Prostate gland (tissue), 2 donors: ENCODE data around the gene FNBP1L.

Experiments
- CTCF ChIP-seq, 4 experiments: fragments of 200-600 bp in 2 of 4; fragments of 450-650 bp in 2 of 4; sonication (generic) in 2 of 4; IDR thresholded peaks; 1 replicate in 3 of 4; 2 replicates in 1 of 4; pipeline ENCODE4 v1.5.1; 2016 to 2019; ENCODE audit warnings: antibody characterized with exemption in 4 of 4, mild to moderate bottlenecking in 2 of 4, moderate library complexity in 2 of 4
- POLR2A ChIP-seq: fragments of 450-650 bp; IDR thresholded peaks from one replicate; pipeline ENCODE4 v1.6.1; 2016; ENCODE audit warnings: antibody characterized with exemption, mild to moderate bottlenecking
- POLR2AphosphoS5 ChIP-seq: sonication (generic); formaldehyde crosslinking; IDR thresholded peaks from one replicate; pipeline ENCODE4 v1.6.1; 2017; ENCODE audit warnings: antibody characterized with exemption

DNA sequence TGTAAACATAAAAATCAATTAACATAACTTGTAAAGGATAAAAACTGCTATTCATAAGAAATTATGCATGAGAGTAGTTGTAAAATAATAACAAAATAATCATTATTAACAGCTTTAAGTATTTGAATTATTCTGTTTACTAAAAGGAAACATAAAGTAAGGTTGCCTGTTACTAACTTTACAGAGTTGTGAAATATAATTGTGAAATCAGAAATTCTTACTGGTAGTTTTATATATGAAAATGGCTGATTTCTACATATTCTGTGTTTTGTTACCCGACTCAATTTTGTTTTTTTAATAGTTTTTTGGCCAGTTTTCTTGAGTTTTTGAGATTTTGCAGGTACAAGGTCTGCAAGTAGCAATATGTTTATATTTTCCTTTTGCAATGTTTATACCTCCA is 27.8 kb downstream of the FNBP1L start:
- no peak for TF ChIP-seq POLR2A
- no peak for TF ChIP-seq POLR2AphosphoS5
- TF ChIP-seq CTCF (IDR thresholded peaks at IDR 0.05), result no peak
